A549 (cell line): ENCODE data around the gene TYRP1. TPM values are rescaled to one million over a fixed set of nuclear protein-coding genes. Genes with fewer than 3 reads are reported as not detected.

ENCODE experiments used
- ATAC-seq, 2 experiments: fragments of 200-7000 bp in 1 of 2; fragments of >200 bp in 1 of 2; cut with Nextera tagmentation in 1 of 2; cut with Tn5 transposase in 1 of 2; 3 replicates each; pipeline versions ENCODE4 v1.8.0 to v1.9.1; 2018 to 2020; ENCODE audit warnings: mild to moderate bottlenecking in 1 of 2, moderate library complexity in 1 of 2
- CTCF ChIA-PET: fragments of 300-600 bp; sonication (Branson Sonifier 250); formaldehyde crosslinking; extraction: SDS; loops from one replicate; lab custom pipeline; 2021; ENCODE audit warnings: antibody characterized with exemption, inconsistent platforms; lab: Yijun Ruan, JAX
- POLR2A ChIA-PET: fragments of 350-600 bp; formaldehyde crosslinking; extraction: SDS; loops from one replicate; lab custom pipeline; 2021; ENCODE audit warnings: antibody characterized with exemption, inconsistent platforms; lab: Yijun Ruan, JAX
- DNase-seq, 2 experiments: peaks; one replicate each; pipeline versions ENCODE4 v3.0.0 to v3.0.0-alpha.2; 2011 to 2016; ENCODE audit warnings: low read depth in 1 of 2, low spot score in 1 of 2
- FAIRE-seq: peaks from 2 replicates; lab custom pipeline; 2011; peaks lifted over from hg19 to GRCh38; lab: Jason Lieb, UNC
- H3K27ac ChIP-seq, 2 experiments: fragments of >200 bp; sonication (Bioruptor Twin); formaldehyde crosslinking; 3 replicates each; pipeline ENCODE4 v1.5.1; 2016 to 2017
- H3K4me1 ChIP-seq: fragments of >200 bp; sonication (Bioruptor Twin); formaldehyde crosslinking; 3 replicates; pipeline ENCODE4 v1.6.1; 2016
- H3K4me2 ChIP-seq: fragments of >200 bp; sonication (Bioruptor Twin); formaldehyde crosslinking; 3 replicates; pipeline ENCODE4 v1.6.1; 2016
- H3K4me3 ChIP-seq: fragments of >200 bp; sonication (Bioruptor Twin); formaldehyde crosslinking; 3 replicates; pipeline ENCODE4 v1.5.1; 2016
- H3K9me3 ChIP-seq: fragments of >200 bp; sonication (Bioruptor Twin); formaldehyde crosslinking; 3 replicates; pipeline ENCODE4 v1.6.1; 2016
- BHLHE40 ChIP-seq: IDR thresholded peaks from 2 replicates; pipeline ENCODE4 v1.6.1; 2012; ENCODE audit warnings: low read depth, low read length, inconsistent platforms
- CEBPB ChIP-seq, 2 experiments: fragments of >200 bp in 1 of 2; sonication (Bioruptor Twin) in 1 of 2; formaldehyde crosslinking in 1 of 2; IDR thresholded peaks; 2 replicates each; pipeline ENCODE4 v1.6.1; 2012 to 2016
- ESRRA ChIP-seq: fragments of 150-350 bp; IDR thresholded peaks from 2 replicates; pipeline ENCODE4 v1.6.1; 2014; ENCODE audit warnings: mild to moderate bottlenecking, low read length, borderline replicate concordance
- FOSL2 ChIP-seq, 2 experiments: fragments of 450-650 bp in 1 of 2; fragments of >200 bp in 1 of 2; sonication (Bioruptor Twin) in 1 of 2; formaldehyde crosslinking; IDR thresholded peaks; 2 replicates each; pipeline versions ENCODE4 v1.5.0 to v1.6.1; 2016 to 2020; ENCODE audit warnings: mild to moderate bottlenecking in 1 of 2, moderate library complexity in 1 of 2
- HDAC2 ChIP-seq: fragments of 200-600 bp; sonication (generic); IDR thresholded peaks from 2 replicates; pipeline ENCODE4 v1.6.1; 2016
- HOXB5 ChIP-seq: fragments of 250-450 bp; sonication (Bioruptor Pico); IDR thresholded peaks from 2 replicates; pipeline ENCODE4 v1.5.0; 2020; ENCODE audit warnings: mild to moderate bottlenecking, moderate library complexity
- JUNB ChIP-seq: fragments of >200 bp; sonication (Bioruptor Twin); formaldehyde crosslinking; IDR thresholded peaks from 2 replicates; pipeline ENCODE4 v1.6.1; 2016
- MAFK ChIP-seq: fragments of 450-650 bp; IDR thresholded peaks from 2 replicates; pipeline ENCODE4 v1.6.1; 2014; ENCODE audit not compliant: partially characterized antibody
- MAX ChIP-seq: IDR thresholded peaks from 2 replicates; pipeline ENCODE4 v1.6.1; 2012
- MAZ ChIP-seq: fragments of 150-350 bp; IDR thresholded peaks from 2 replicates; pipeline ENCODE4 v1.6.1; 2014; ENCODE audit warnings: antibody characterized with exemption, low read depth, low read length, borderline replicate concordance
- MYC ChIP-seq: IDR thresholded peaks from 2 replicates; pipeline ENCODE4 v1.6.1; 2012; ENCODE audit warnings: mild to moderate bottlenecking, inconsistent platforms, low read length, improper control_type of control experiment, borderline replicate concordance
- NFE2L2 ChIP-seq: fragments of 150-350 bp; conservative IDR thresholded peaks from 2 replicates; pipeline ENCODE4 v1.6.1; 2014; ENCODE audit warnings: low read length
- NPAS2 ChIP-seq: fragments of 250-450 bp; sonication (Bioruptor Pico); IDR thresholded peaks from 2 replicates; pipeline ENCODE4 v1.8.0; 2022; ENCODE audit warnings: mild to moderate bottlenecking, moderate library complexity, borderline replicate concordance
- PHF8 ChIP-seq: fragments of 200-600 bp; sonication (generic); IDR thresholded peaks from 2 replicates; pipeline ENCODE4 v1.6.1; 2016; ENCODE audit warnings: low read depth, mild to moderate bottlenecking, antibody characterized with exemption, moderate library complexity, borderline replicate concordance
- POLR2AphosphoS2 ChIP-seq: conservative IDR thresholded peaks from 2 replicates; pipeline ENCODE4 v1.6.1; 2012; ENCODE audit warnings: low read length, improper control_type of control experiment, inconsistent platforms
- RAD21 ChIP-seq, 2 experiments: fragments of >200 bp in 1 of 2; sonication (Bioruptor Twin) in 1 of 2; formaldehyde crosslinking in 1 of 2; IDR thresholded peaks in 1 of 2; conservative IDR thresholded peaks in 1 of 2; 2 replicates in 1 of 2; 3 replicates in 1 of 2; pipeline ENCODE4 v1.6.1; 2012 to 2018; ENCODE audit warnings: inconsistent platforms in 1 of 2
- RARB ChIP-seq: fragments of 250-450 bp; sonication (Bioruptor Pico); IDR thresholded peaks from 2 replicates; pipeline ENCODE4 v1.8.0; 2021; ENCODE audit warnings: mild to moderate bottlenecking, moderate library complexity
- RNF2 ChIP-seq: fragments of 200-600 bp; sonication (generic); IDR thresholded peaks from 2 replicates; pipeline ENCODE4 v1.6.1; 2016; ENCODE audit warnings: low read depth, mild to moderate bottlenecking, antibody characterized with exemption, moderate library complexity, borderline replicate concordance
- SMC3 ChIP-seq: fragments of >200 bp; sonication (Bioruptor Twin); formaldehyde crosslinking; IDR thresholded peaks from 3 replicates; pipeline ENCODE4 v1.6.1; 2018; ENCODE audit warnings: inconsistent platforms
- ZC3H11A ChIP-seq: fragments of 450-650 bp; IDR thresholded peaks from 2 replicates; pipeline ENCODE4 v1.6.1; 2014; ENCODE audit warnings: antibody characterized with exemption, mild to moderate bottlenecking
- ZNF302 ChIP-seq: fragments of 250-450 bp; sonication (Bioruptor Pico); IDR thresholded peaks from 2 replicates; pipeline ENCODE4 v1.9.0; 2021; ENCODE audit warnings: inconsistent platforms, mild to moderate bottlenecking, moderate library complexity
- WGBS: methylation state at CpG from one replicate; pipeline ENCODE4 v1.1.6; 2017; ENCODE audit errors: missing lambda C conversion rate; 5-methylcytosine and 5-hydroxymethylcytosine counted together
- polyA plus RNA-seq, 4 experiments: library from polyadenylated mRNA; depleted of rRNA in 3 of 4; stranded (reverse); fragments of >200 nt; fragmentation: RNase III in 1 of 4; extraction: RNeasy Plus Mini Kit Qiagen cat#74134 plus additional on column Dnase treatment in 1 of 4; gene quantifications; 2 replicates in 3 of 4; 3 replicates in 1 of 4; pipeline ENCODE4 v1.2.3, GENCODE V29; 2011 to 2017
- TF ChIP-seq, protein P1 (sequence below): IDR thresholded peaks from 2 replicates; pipeline ENCODE4 v1.6.1; 2012
- TF ChIP-seq, protein P2 (sequence below): fragments of 150-350 bp; IDR thresholded peaks from 2 replicates; pipeline ENCODE4 v1.6.1; 2014; ENCODE audit warnings: low read depth, mild to moderate bottlenecking, low read length
- TF ChIP-seq, protein P3 (sequence below): fragments of >200 bp; sonication (Bioruptor Twin); formaldehyde crosslinking; IDR thresholded peaks from 3 replicates; pipeline ENCODE4 v1.5.1; 2016
- TF ChIP-seq, protein P4 (sequence below): fragments of 450-650 bp; IDR thresholded peaks from 2 replicates; pipeline ENCODE4 v1.6.1; 2014; ENCODE audit warnings: antibody characterized with exemption

Gene TYRP1
- polyA plus RNA-seq, 2 of the 4 experiments (the other 2 are of a cell fraction), result 0.12 TPM

DNA sequence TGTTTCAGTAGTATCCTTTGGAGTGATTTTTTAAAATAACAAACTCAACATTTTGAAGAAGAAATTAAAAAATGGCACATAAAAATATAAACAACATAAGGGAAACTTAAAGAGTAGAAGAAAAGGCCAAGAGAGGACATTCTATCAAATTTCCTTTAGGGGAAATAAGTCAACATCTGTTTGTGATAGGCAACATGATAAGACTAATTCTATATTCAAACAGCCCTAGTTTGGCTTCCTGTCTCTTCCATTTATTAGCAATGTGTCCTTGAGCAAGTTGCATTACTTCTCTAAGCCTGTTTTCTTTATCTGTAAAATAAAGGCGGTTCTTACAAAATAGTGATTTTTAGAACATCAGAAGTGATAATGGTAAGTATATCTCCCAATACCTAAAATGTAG, 24.7 kb downstream of the TYRP1 start (continued):
- TF ChIP-seq MAZ (no peak), BHLHE40 (no peak)
- TF ChIP-seq, all 56 proteins: peak for 0

GRCh38 chr9:12718482-12719026, 25.4 kb downstream of the TYRP1 start:
- H3K9me3 ChIP-seq, result no peaks in the 10 kb centered on the region
- ATAC-seq (no peak), FAIRE-seq (no peak), DNase-seq (no peak)
- TF ChIP-seq FOSL2 (IDR thresholded peaks at IDR 0.05), result no peak
- no peak for TF ChIP-seq FOSL2 (CRISPR knock-in tag; IDR thresholded peaks at IDR 0.05)
- no peak for TF ChIP-seq ZNF302 (CRISPR knock-in tag)
- TF ChIP-seq, protein P1, sequence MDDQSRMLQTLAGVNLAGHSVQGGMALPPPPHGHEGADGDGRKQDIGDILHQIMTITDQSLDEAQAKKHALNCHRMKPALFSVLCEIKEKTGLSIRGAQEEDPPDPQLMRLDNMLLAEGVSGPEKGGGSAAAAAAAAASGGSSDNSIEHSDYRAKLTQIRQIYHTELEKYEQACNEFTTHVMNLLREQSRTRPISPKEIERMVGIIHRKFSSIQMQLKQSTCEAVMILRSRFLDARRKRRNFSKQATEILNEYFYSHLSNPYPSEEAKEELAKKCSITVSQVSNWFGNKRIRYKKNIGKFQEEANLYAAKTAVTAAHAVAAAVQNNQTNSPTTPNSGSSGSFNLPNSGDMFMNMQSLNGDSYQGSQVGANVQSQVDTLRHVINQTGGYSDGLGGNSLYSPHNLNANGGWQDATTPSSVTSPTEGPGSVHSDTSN, result no peak
- no peak for TF ChIP-seq PHF8
- TF ChIP-seq, protein P2, sequence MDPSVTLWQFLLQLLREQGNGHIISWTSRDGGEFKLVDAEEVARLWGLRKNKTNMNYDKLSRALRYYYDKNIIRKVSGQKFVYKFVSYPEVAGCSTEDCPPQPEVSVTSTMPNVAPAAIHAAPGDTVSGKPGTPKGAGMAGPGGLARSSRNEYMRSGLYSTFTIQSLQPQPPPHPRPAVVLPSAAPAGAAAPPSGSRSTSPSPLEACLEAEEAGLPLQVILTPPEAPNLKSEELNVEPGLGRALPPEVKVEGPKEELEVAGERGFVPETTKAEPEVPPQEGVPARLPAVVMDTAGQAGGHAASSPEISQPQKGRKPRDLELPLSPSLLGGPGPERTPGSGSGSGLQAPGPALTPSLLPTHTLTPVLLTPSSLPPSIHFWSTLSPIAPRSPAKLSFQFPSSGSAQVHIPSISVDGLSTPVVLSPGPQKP, result no peak
- TF ChIP-seq ESRRA, result no peak
- no peak overlapping the region for H3K4me2 ChIP-seq
- H3K4me1 ChIP-seq, result peaks cover 8% of the 10 kb centered on the region; the same call in 1 of the 3 replicates
- WGBS, result 64% methylated on average over 7 of the region's 7 CpGs
- CTCF ChIA-PET, result interaction anchor here (0.7 to 9.8 kb wide), 22 partner anchors 10 to 1715 kb away, joined by 3 to 83 read pairs (median 5); partner anchors contain the start of gene LURAP1L
- H3K27ac ChIP-seq, result no peak overlapping the region
- H3K4me3 ChIP-seq, result no peak overlapping the region
- POLR2A ChIA-PET, result no interaction called here

DNA sequence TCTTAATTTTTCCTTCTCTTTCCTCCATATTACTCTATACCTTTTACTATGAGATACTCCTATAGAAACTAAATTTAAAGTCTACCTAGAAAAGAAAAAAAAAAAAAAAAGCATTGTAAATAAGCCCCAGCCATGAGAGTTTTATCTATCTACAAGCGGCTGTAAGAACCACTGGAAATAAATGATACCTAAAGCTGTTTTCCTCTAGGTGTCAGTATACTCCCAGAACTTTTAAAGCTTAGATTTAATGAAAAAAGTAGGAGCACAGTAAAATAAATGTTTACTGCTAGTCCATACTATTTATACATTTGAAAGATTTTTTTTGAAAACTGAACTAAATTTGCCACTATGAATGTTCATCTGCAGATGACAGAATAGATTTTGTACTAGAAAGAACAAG, 26.2 kb downstream of the TYRP1 start:
- ChIA-PET CTCF (interaction anchor here (0.6 to 9.8 kb wide), 36 partner anchors 10 to 1714 kb away, joined by 3 to 83 read pairs (median 4); partner anchors contain the start of gene LURAP1L), POLR2A (interaction anchor here (0.7 to 1.0 kb wide), 2 partner anchors 95 to 370 kb away, joined by 4 read pairs; no protein-coding TSS in a partner anchor)
- peak; percentile 58 to 77; a peak in 3 of 6 replicates for ATAC-seq
- no peak overlapping the region for H3K4me3 ChIP-seq
- H3K4me2 ChIP-seq, result no peak overlapping the region
- peaks cover 15% of the 10 kb centered on the region; the same call in 2 of the 3 replicates for H3K4me1 ChIP-seq
- FAIRE-seq, result peak; percentile 90
- TF ChIP-seq, protein P3, sequence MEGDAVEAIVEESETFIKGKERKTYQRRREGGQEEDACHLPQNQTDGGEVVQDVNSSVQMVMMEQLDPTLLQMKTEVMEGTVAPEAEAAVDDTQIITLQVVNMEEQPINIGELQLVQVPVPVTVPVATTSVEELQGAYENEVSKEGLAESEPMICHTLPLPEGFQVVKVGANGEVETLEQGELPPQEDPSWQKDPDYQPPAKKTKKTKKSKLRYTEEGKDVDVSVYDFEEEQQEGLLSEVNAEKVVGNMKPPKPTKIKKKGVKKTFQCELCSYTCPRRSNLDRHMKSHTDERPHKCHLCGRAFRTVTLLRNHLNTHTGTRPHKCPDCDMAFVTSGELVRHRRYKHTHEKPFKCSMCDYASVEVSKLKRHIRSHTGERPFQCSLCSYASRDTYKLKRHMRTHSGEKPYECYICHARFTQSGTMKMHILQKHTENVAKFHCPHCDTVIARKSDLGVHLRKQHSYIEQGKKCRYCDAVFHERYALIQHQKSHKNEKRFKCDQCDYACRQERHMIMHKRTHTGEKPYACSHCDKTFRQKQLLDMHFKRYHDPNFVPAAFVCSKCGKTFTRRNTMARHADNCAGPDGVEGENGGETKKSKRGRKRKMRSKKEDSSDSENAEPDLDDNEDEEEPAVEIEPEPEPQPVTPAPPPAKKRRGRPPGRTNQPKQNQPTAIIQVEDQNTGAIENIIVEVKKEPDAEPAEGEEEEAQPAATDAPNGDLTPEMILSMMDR, result peak; percentile 78
- TF ChIP-seq SMC3 (peak; percentile 76), RAD21 (conservative IDR thresholded peaks at IDR 0.05 in 1 of 2, IDR thresholded peaks at IDR 0.05 in 1 of 2) (peak; percentile 77 to 86), ZC3H11A (no peak)
- TF ChIP-seq, all 56 proteins: peak for 3
- H3K27ac ChIP-seq, result no peak overlapping the region
- peak in 1 of 2 experiments; percentile 58 for DNase-seq
- no peaks in the 10 kb centered on the region for H3K9me3 ChIP-seq
- 24% methylated on average over 1 of the region's 1 CpG for WGBS

DNA sequence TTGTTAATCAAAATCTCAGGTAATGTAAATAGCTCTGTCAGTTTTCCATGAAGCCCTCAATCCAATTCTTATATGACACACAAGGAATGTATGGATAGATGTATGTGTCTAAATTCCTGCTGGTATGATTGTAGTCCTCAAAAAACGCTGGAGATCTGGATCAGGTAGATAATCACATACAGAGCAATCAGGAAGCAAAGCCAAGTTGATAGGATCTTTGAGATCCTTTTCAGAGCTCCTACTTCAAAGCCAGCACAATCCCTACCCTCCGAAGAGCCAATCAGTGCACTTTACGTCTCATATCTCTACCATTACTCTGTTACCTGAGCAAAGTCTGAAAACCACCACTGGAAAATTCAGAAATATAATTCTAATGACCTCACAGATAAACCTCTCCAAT, 27.4 kb downstream of the TYRP1 start:
- Histone ChIP-seq H3K9me3 (no peaks in the 10 kb centered on the region), H3K4me2 (no peak overlapping the region), H3K27ac (no peak overlapping the region), H3K4me1 (peaks cover 20% of the 10 kb centered on the region; the same call in 2 of the 3 replicates), H3K4me3 (no peak overlapping the region)
- CTCF ChIA-PET, result interaction anchor here (0.8 to 9.8 kb wide), 13 partner anchors 12 to 1707 kb away, joined by 3 to 83 read pairs (median 5); partner anchors contain the start of gene LURAP1L
- POLR2A ChIA-PET, result no interaction called here
- DNase-seq, result no peak
- no peak for FAIRE-seq
- WGBS, result 33% methylated on average over 3 of the region's 3 CpGs
- ATAC-seq, result no peak
- TF ChIP-seq NFE2L2 (no peak), PHF8 (no peak), POLR2AphosphoS2 (no peak), MAZ (no peak), MAFK (no peak), RARB (CRISPR knock-in tag) (no peak), HOXB5 (no peak), RAD21 (conservative IDR thresholded peaks at IDR 0.05 in 1 of 2, IDR thresholded peaks at IDR 0.05 in 1 of 2) (no peak), RNF2 (no peak), ESRRA (no peak), MAX (no peak), MYC (no peak), JUNB (no peak), HDAC2 (no peak), NPAS2 (CRISPR knock-in tag) (no peak), CEBPB (IDR thresholded peaks at IDR 0.05) (no peak), ZC3H11A (no peak)
- TF ChIP-seq, protein P4, sequence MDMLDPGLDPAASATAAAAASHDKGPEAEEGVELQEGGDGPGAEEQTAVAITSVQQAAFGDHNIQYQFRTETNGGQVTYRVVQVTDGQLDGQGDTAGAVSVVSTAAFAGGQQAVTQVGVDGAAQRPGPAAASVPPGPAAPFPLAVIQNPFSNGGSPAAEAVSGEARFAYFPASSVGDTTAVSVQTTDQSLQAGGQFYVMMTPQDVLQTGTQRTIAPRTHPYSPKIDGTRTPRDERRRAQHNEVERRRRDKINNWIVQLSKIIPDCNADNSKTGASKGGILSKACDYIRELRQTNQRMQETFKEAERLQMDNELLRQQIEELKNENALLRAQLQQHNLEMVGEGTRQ, result no peak
